ENCODE measurements around the gene NEMP1.

The NEMP1 gene

DNA sequence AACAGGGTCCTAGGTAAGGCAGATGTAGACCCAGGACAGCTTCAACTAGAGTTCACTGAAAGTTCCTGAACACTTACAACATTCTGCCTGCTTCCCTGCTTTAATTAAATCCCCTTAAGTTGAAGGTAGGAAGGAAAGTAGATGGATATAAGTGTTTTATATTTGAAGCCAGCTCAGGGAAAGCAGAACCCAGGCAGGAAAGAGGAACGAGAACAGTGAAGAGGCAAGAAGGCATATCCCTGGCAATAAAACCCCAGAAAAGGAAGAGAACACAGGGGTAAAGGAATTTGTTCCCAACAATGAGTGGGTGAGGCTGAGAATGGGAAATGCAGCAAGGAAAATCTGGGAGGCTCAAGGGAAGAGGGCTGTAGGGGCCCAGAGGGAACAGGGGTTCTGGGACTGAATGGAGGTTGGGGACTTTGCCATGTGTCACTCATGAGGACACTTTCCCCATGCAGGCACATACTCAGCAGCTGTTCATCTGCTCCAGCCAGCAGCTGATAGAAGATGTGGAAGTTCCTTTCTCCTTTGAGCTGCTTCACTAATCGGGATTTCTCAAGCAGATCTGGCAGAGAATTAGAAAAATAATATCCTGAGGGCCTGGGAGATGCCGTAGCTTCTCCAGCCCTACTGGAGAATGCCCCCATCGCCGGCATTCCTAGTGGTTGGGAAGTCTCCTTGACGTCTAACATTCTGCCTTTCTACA is 32.4 kb downstream of the NEMP1 start:
- no peaks in the 10 kb centered on the region for H3K9me3 ChIP-seq
- no peaks in the 10 kb centered on the region for H3K36me3 ChIP-seq
- no peak overlapping the region for H3K4me3 ChIP-seq (ENCODE audit: low read depth in 1 of 2, low read length in 1 of 2)
- no peak overlapping the region for H3K27ac ChIP-seq
- H3K27me3 ChIP-seq: no peaks in the 10 kb centered on the region
- H3K4me1 ChIP-seq (ENCODE audit: control insufficient read depth in 1 of 2, insufficient read depth in 1 of 2, low read depth in 1 of 2, low read length in 1 of 2): peaks cover 40 to 41% of the 10 kb centered on the region in 2 experiments
- TF ChIP-seq, protein P1, sequence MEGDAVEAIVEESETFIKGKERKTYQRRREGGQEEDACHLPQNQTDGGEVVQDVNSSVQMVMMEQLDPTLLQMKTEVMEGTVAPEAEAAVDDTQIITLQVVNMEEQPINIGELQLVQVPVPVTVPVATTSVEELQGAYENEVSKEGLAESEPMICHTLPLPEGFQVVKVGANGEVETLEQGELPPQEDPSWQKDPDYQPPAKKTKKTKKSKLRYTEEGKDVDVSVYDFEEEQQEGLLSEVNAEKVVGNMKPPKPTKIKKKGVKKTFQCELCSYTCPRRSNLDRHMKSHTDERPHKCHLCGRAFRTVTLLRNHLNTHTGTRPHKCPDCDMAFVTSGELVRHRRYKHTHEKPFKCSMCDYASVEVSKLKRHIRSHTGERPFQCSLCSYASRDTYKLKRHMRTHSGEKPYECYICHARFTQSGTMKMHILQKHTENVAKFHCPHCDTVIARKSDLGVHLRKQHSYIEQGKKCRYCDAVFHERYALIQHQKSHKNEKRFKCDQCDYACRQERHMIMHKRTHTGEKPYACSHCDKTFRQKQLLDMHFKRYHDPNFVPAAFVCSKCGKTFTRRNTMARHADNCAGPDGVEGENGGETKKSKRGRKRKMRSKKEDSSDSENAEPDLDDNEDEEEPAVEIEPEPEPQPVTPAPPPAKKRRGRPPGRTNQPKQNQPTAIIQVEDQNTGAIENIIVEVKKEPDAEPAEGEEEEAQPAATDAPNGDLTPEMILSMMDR (IDR thresholded peaks at IDR 0.05): no peak

DNA sequence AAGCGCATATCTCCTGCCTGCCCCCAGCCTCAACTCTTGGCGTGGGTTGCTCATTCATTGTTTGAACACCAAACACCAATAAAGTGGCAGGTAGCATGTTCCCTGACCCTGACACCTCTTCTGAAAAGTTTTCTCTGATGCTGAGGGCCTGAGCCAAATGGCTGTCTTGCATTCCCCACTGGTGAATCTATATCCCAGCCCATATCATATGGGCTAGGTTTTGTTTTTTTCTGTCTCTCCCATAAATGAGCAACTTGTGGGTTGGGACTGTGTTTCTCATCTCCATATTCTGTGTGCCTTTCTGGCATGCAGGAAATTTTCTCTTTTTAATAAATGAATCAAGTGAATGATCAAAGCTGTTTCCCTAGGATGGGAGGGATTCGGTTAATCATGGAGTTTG is 33.7 kb downstream of the NEMP1 start:
- Histone ChIP-seq H3K9me3 (no peaks in the 10 kb centered on the region), H3K36me3 (no peaks in the 10 kb centered on the region), H3K4me3 (ENCODE audit: low read depth in 1 of 2, low read length in 1 of 2) (no peak overlapping the region), H3K27ac (no peak overlapping the region), H3K4me1 (ENCODE audit: control insufficient read depth in 1 of 2, insufficient read depth in 1 of 2, low read depth in 1 of 2, low read length in 1 of 2) (peaks cover 38% of the 10 kb centered on the region in 2 experiments), H3K27me3 (no peaks in the 10 kb centered on the region)
- TF ChIP-seq, protein P1 (IDR thresholded peaks at IDR 0.05): no peak

DNA sequence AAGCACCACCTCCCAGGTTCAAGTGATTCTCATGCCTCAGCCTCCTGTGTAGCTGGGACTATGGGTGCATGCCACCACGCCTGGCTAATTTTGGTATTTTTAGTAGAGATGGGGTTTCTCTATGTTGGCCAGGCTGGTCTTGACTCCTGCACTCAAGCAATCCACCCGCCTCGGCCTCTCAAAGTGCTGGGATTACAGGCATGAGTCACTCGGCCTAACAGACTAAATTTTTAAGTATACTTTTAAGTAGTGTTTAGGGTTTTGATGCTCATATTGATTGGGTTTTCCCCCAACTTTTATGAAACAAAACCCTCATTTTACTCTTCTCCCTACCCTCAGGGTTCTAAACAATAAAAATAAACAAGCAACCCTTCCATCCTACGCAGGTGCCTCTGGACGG is 34.1 kb downstream of the NEMP1 start:
- TF ChIP-seq, protein P1 (IDR thresholded peaks at IDR 0.05): no peak
- H3K4me1 ChIP-seq (ENCODE audit: control insufficient read depth in 1 of 2, insufficient read depth in 1 of 2, low read depth in 1 of 2, low read length in 1 of 2): peaks cover 34% of the 10 kb centered on the region in 2 experiments
- no peaks in the 10 kb centered on the region for H3K36me3 ChIP-seq
- H3K27ac ChIP-seq: no peak overlapping the region
- no peak overlapping the region for H3K4me3 ChIP-seq (ENCODE audit: low read depth in 1 of 2, low read length in 1 of 2)
- no peaks in the 10 kb centered on the region for H3K27me3 ChIP-seq
- no peaks in the 10 kb centered on the region for H3K9me3 ChIP-seq

DNA sequence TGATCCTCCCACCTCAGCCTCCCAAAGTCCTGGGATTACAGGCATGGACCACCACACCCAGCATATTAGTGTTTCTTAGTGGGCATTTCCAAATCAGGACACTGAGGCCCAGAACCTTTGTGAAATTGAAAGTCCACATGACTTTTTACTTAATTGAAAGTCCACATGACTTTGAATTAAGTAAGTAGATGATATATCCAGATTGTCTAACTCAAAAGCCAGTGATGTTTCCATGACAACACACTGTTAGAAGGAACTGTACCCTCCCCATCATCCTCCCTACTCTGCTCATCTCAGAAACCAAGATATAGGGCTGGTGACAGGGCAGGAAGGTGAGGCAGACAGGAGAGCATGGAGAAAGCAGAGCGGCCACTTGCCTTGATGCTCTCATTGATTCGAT is 35.9 kb downstream of the NEMP1 start:
- Histone ChIP-seq H3K4me1 (ENCODE audit: control insufficient read depth in 1 of 2, insufficient read depth in 1 of 2, low read depth in 1 of 2, low read length in 1 of 2) (peaks cover 16% of the 10 kb centered on the region in 2 experiments), H3K27me3 (no peaks in the 10 kb centered on the region), H3K36me3 (no peaks in the 10 kb centered on the region), H3K27ac (no peak overlapping the region), H3K4me3 (ENCODE audit: low read depth in 1 of 2, low read length in 1 of 2) (no peak overlapping the region), H3K9me3 (no peaks in the 10 kb centered on the region)
- TF ChIP-seq, protein P1 (IDR thresholded peaks at IDR 0.05): no peak

DNA sequence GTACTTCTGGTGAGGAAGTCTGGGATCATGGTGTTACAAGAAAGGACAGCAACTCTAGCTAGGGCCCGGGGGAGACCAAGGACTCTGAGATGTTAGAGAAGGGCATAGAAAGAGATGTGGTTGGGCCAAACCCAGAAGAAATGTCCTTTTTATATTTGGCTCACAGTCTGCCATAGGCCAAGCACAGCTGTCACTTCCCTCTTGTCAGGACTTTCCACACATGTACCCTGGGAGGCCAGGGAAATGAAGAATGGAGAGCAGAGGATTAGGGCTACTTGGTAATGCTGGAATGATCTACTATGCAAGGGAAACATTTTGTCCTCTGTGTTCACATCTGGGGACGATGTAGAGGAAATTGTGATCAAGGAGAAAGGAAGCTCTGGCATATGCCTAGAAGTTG is 37.8 kb downstream of the NEMP1 start:
- Histone ChIP-seq H3K27me3 (no peaks in the 10 kb centered on the region), H3K4me3 (ENCODE audit: low read depth in 1 of 2, low read length in 1 of 2) (no peak overlapping the region), H3K27ac (no peak overlapping the region), H3K9me3 (no peaks in the 10 kb centered on the region), H3K36me3 (no peaks in the 10 kb centered on the region), H3K4me1 (ENCODE audit: control insufficient read depth in 1 of 2, insufficient read depth in 1 of 2, low read depth in 1 of 2, low read length in 1 of 2) (no peaks in the 10 kb centered on the region)
- TF ChIP-seq, protein P1 (IDR thresholded peaks at IDR 0.05): no peak

Measured in neutrophil (primary cell).